DMS79 treated with DMSO at 0.1 percent for 48 hours (cell line): ENCODE measurements around the gene WHAMM.
"Not testable (repeated sequence)": the region's sequence is repeated elsewhere in the genome, so short reads cannot be mapped to it uniquely, and the experiment has no call there.

Source experiments
- DNase-seq: peaks from one replicate; lab custom pipeline; 2025; lab: John Stamatoyannopoulos, UW

The WHAMM gene

GRCh38 chr15:82802497-82802896, 6.9 kb upstream of the WHAMM start:
- DNase-seq: no peak

- no peak for DNase-seq
Measured at GRCh38 chr15:82803793-82804574, 5.4 kb upstream of the WHAMM start.

- DNase-seq: no peak
Measured at GRCh38 chr15:82804575-82804949, 4.9 kb upstream of the WHAMM start.

GRCh38 chr15:82805994-82806406, 3.4 kb upstream of the WHAMM start, which contains the start of gene FSD2:
Gene FSD2, minus strand, starts transcription at chr15:82806069. Its CDS starts 18,679 bp downstream, at chr15:82787390.
- DNase-seq: peak; percentile 9

GRCh38 chr15:82807920-82808633, 1.4 kb upstream of the WHAMM start:
- DNase-seq: no peak

- DNase-seq: no peak
Measured at GRCh38 chr15:82808634-82809041, 790 bp upstream of the WHAMM start.

GRCh38 chr15:82810061-82810889, 847 bp downstream of the WHAMM start:
- DNase-seq: no peak

- DNase-seq: peak; percentile 9
Measured at GRCh38 chr15:82810890-82811426, 1.5 kb downstream of the WHAMM start.

GRCh38 chr15:82812994-82813393, 3.6 kb downstream of the WHAMM start:
- DNase-seq: no peak

GRCh38 chr15:82820128-82820527, 10.7 kb downstream of the WHAMM start:
- no peak for DNase-seq

GRCh38 chr15:82821396-82821795, 12.0 kb downstream of the WHAMM start:
- not testable (repeated sequence) for DNase-seq

- DNase-seq: not testable (repeated sequence)
Measured at GRCh38 chr15:82821851-82822250, 12.4 kb downstream of the WHAMM start.

- DNase-seq: no peak
Measured at GRCh38 chr15:82823049-82823448, 13.6 kb downstream of the WHAMM start.

GRCh38 chr15:82828075-82828474, 18.6 kb downstream of the WHAMM start:
- DNase-seq: no peak

GRCh38 chr15:82829234-82829633, 19.8 kb downstream of the WHAMM start:
- DNase-seq: no peak

GRCh38 chr15:82830427-82831173, 21.2 kb downstream of the WHAMM start:
- DNase-seq: no peak

GRCh38 chr15:82831894-82832600, 22.6 kb downstream of the WHAMM start:
- no peak for DNase-seq

GRCh38 chr15:82832601-82833361, 23.4 kb downstream of the WHAMM start:
- DNase-seq: no peak

- DNase-seq: no peak
Measured at GRCh38 chr15:82833362-82833682, 23.9 kb downstream of the WHAMM start.

- DNase-seq: no peak
Measured at GRCh38 chr15:82835391-82835917, 26.0 kb downstream of the WHAMM start.
